K562 (cell line): ENCODE measurements around the gene DLGAP3. TPM values are rescaled to one million over a fixed set of nuclear protein-coding genes. Genes with fewer than 3 reads are reported as not detected.

Experiments
- ATF4 ChIP-seq: fragments of 450-650 bp; formaldehyde crosslinking; IDR thresholded peaks from 2 replicates; pipeline ENCODE4 v1.4.0; 2022; ENCODE audit warnings: mild to moderate bottlenecking, moderate library complexity
- ATF6 ChIP-seq: sonication (generic); formaldehyde crosslinking; IDR thresholded peaks from 2 replicates; pipeline ENCODE4 v1.4.0; 2020; ENCODE audit warnings: mild to moderate bottlenecking, missing genetic modification reagents
- BRD4 ChIP-seq: fragments of 200-600 bp; sonication (generic); IDR thresholded peaks from 2 replicates; pipeline ENCODE4 v1.6.1; 2017; ENCODE audit warnings: inconsistent platforms
- CBX8 ChIP-seq: fragments of 200-600 bp; sonication (generic); IDR thresholded peaks from 2 replicates; pipeline ENCODE4 v1.6.1; 2012; ENCODE audit warnings: borderline replicate concordance, mixed run types, low read depth, mild to moderate bottlenecking, moderate library complexity, mixed read lengths, low read length, control low read depth, inconsistent platforms; ENCODE audit not compliant: poor library complexity, severe bottlenecking; ENCODE audit errors: extremely low read depth
- ERF ChIP-seq: fragments of 450-650 bp; formaldehyde crosslinking; IDR thresholded peaks from 2 replicates; pipeline ENCODE4 v1.4.0; 2020; ENCODE audit warnings: mild to moderate bottlenecking, mixed read lengths
- FOSL1 ChIP-seq: fragments of 200-800 bp; sonication (Bioruptor generic); conservative IDR thresholded peaks from 2 replicates; pipeline ENCODE4 v1.6.1; 2016; ENCODE audit warnings: missing genetic modification characterization, missing compliant biosample characterization
- FOXM1 ChIP-seq, 2 experiments: fragments of 450-650 bp in 1 of 2; sonication (generic) in 1 of 2; formaldehyde crosslinking in 1 of 2; IDR thresholded peaks; 2 replicates each; pipeline versions ENCODE4 v1.6.1 to v1.9.0; 2017 to 2022; ENCODE audit warnings: low read depth in 2 of 2, mild to moderate bottlenecking in 2 of 2, missing genetic modification reagents in 1 of 2, moderate library complexity in 1 of 2
- FUS ChIP-seq: fragments of 200-400 bp; formaldehyde crosslinking; optimal IDR thresholded peaks from 2 replicates; pipeline ENCODE3; 2017; ENCODE audit warnings: low read depth, low read length
- HSF4 ChIP-seq: fragments of 250-450 bp; sonication (Bioruptor Pico); IDR thresholded peaks from 2 replicates; pipeline ENCODE4 v2.1.2; 2022; ENCODE audit warnings: mild to moderate bottlenecking, moderate library complexity, borderline replicate concordance
- IRF2 ChIP-seq: sonication (generic); formaldehyde crosslinking; IDR thresholded peaks from 2 replicates; pipeline ENCODE4 v1.8.1; 2022; ENCODE audit warnings: mild to moderate bottlenecking, missing genetic modification reagents
- KDM4B ChIP-seq, 2 experiments: fragments of 450-650 bp in 1 of 2; sonication (generic) in 1 of 2; IDR thresholded peaks; 2 replicates each; pipeline ENCODE4 v1.6.1; 2016 to 2017; ENCODE audit warnings: borderline replicate concordance in 2 of 2, antibody characterized with exemption in 1 of 2, low read depth in 1 of 2, mild to moderate bottlenecking in 1 of 2
- L3MBTL2 ChIP-seq: fragments of 450-650 bp; IDR thresholded peaks from 2 replicates; pipeline ENCODE4 v1.6.1; 2016; ENCODE audit warnings: mild to moderate bottlenecking, moderate library complexity
- MNT ChIP-seq, 2 experiments: fragments of 450-650 bp; conservative IDR thresholded peaks; 2 replicates each; pipeline ENCODE4 v1.6.1; 2017; ENCODE audit warnings: mild to moderate bottlenecking in 2 of 2, moderate library complexity in 2 of 2
- MTF1 ChIP-seq: fragments of 250-450 bp; sonication (Bioruptor Pico); IDR thresholded peaks from 2 replicates; pipeline ENCODE4 v1.9.0; 2021; ENCODE audit warnings: moderate library complexity, mild to moderate bottlenecking, inconsistent platforms, borderline replicate concordance
- NFIC ChIP-seq: fragments of 450-650 bp; IDR thresholded peaks from 2 replicates; pipeline ENCODE4 v1.6.1; 2017; ENCODE audit warnings: mild to moderate bottlenecking, inconsistent platforms
- NONO ChIP-seq, 2 experiments: fragments of 200-400 bp in 1 of 2; fragments of 450-650 bp in 1 of 2; formaldehyde crosslinking in 1 of 2; IDR thresholded peaks; 2 replicates each; pipeline ENCODE4 v1.6.1; 2017; ENCODE audit warnings: low read depth in 2 of 2, mild to moderate bottlenecking in 2 of 2, moderate library complexity in 2 of 2, low read length in 1 of 2
- POLR3A ChIP-seq: IDR thresholded peaks from 2 replicates; pipeline ENCODE4 v1.6.1; 2011; ENCODE audit warnings: borderline replicate concordance, mild to moderate bottlenecking, moderate library complexity; ENCODE audit not compliant: insufficient read length, insufficient read depth; ENCODE audit errors: extremely low read depth
- SIN3B ChIP-seq: fragments of 450-650 bp; IDR thresholded peaks from 2 replicates; pipeline ENCODE4 v1.6.1; 2017; ENCODE audit warnings: low read depth, mild to moderate bottlenecking, moderate library complexity
- ZC3H8 ChIP-seq: fragments of 450-650 bp; IDR thresholded peaks from 2 replicates; pipeline ENCODE4 v1.6.1; 2017
- ZNF23 ChIP-seq: fragments of 250-450 bp; sonication (Bioruptor Pico); IDR thresholded peaks from 2 replicates; pipeline ENCODE4 v1.4.0; 2020; ENCODE audit warnings: mild to moderate bottlenecking
- ZNF311 ChIP-seq: fragments of 250-450 bp; sonication (Bioruptor Pico); IDR thresholded peaks from 2 replicates; pipeline ENCODE4 v1.4.0; 2020; ENCODE audit warnings: mild to moderate bottlenecking, moderate library complexity
- ZNF445 ChIP-seq: fragments of 250-450 bp; sonication (Bioruptor Pico); IDR thresholded peaks from 2 replicates; pipeline ENCODE4 v1.4.0; 2020; ENCODE audit warnings: low read depth, mild to moderate bottlenecking, moderate library complexity
- ZNF696 ChIP-seq: fragments of 250-450 bp; sonication (Bioruptor Pico); conservative IDR thresholded peaks from 2 replicates; pipeline ENCODE4 v1.4.0; 2020; ENCODE audit warnings: mild to moderate bottlenecking, moderate library complexity
- polyA plus RNA-seq, 8 experiments: library from polyadenylated mRNA; depleted of rRNA in 4 of 8; stranded (reverse) in 5 of 8; unstranded in 3 of 8; fragments of >200 nt; fragmentation: Nextera tagmentation in 2 of 8; fragmentation: Illumina TruSeq in 1 of 8; extraction: Ambion mirVana in 2 of 8; extraction: Trizol in 1 of 8; gene quantifications; 2 replicates each; pipeline versions ENCODE4 v1.2.1 to v1.2.3, GENCODE V29; 2011 to 2014; ENCODE audit warnings: inconsistent platforms in 1 of 8, missing spikeins in 1 of 8
- total RNA-seq, 7 experiments: library from RNA; depleted of rRNA in 6 of 7; stranded (reverse); fragments of >200 nt in 6 of 7; fragmentation: Illumina TruSeq in 2 of 7; extraction: Trizol in 2 of 7; gene quantifications; 2 replicates each; pipeline versions ENCODE4 v1.2.1 to v1.2.3, GENCODE V29; 2011 to 2021; ENCODE audit warnings: low replicate concordance in 1 of 7

Gene DLGAP3
- total and polyA plus RNA-seq, 9 of the 15 experiments (the other 6 are each of a cell fraction or from before 2014, with no cell fraction given): 0.01 to 0.16 (median 0.07) TPM; not detected in 6

DNA sequence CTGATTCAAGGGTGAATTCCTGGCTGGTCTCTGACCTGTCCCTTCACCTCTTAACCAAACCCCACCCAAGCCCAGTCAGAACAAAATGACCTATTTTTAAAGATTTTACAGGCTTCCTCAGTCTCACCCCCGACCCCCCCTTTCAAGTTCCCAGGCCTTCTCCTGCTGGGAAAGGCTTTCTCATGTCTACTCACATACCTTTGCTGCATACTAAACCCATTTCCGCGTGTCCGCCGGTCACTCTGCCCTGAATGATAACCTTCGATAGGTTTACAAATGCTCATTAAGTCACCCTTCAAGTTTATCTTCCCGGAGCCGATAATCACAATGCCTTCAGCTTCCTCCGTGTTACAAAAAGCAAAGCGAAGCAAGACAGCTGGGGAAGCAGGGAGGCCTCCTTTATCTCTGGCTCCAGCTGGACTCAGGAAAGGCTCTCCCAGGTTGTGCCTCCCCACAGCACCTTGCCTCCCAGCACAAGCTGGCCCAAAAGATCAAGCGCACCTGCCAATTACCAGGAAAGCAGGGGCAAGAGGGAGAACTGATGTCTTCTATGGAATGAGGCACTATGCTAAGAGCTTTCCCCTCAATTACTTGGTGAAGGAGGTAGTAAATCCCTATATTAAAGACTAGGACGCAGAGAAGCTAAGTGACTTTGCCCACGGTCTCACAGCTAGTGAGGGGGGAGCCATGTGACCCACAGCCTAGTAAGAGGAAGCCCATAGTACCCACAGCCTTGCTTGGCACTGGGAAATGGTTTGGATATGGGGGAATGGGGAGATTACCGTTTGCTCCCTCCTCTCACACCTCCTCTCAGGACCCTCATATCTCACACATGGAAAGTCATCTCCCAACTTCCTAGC, 85.8 kb downstream of the DLGAP3 start (continued):
- TF ChIP-seq FUS (no peak), NONO (IDR thresholded peaks at IDR 0.05; ENCODE audit: low read depth in 2 of 2, low read length in 1 of 2) (peak in 1 of 2 experiments; percentile 73; a peak in 2 of 4 replicates), ERF (CRISPR knock-in tag) (peak; percentile 42; the same call in 1 of the 2 replicates), IRF2 (CRISPR knock-in tag) (no peak), ZNF311 (CRISPR knock-in tag) (peak; percentile 85), BRD4 (no peak), POLR3A (no peak), ATF4 (CRISPR knock-in tag) (no peak; the same call in 1 of the 2 replicates), ZNF696 (CRISPR knock-in tag) (no peak), MTF1 (CRISPR knock-in tag) (no peak; the same call in 1 of the 2 replicates), ZC3H8 (no peak), ZNF23 (no peak), MNT (conservative IDR thresholded peaks at IDR 0.05) (peak in 1 of 2 experiments; percentile 80; a peak in 3 of 4 replicates), SIN3B (no peak), ATF6 (CRISPR knock-in tag) (0 out of 2 replicates have a peak, but pooled peaks have one; percentile 18), L3MBTL2 (peak; percentile 50), FOXM1 (IDR thresholded peaks at IDR 0.05; ENCODE audit: low read depth) (peak; percentile 93), FOXM1 (CRISPR knock-in tag; IDR thresholded peaks at IDR 0.05; ENCODE audit: low read depth) (no peak), NFIC (peak; percentile 97), HSF4 (peak; percentile 6; the same call in 1 of the 2 replicates), KDM4B (IDR thresholded peaks at IDR 0.05; ENCODE audit: borderline replicate concordance in 2 of 2, low read depth in 1 of 2) (no peak; a peak in 1 of 4 replicates), FOSL1 (peak; percentile 42), ZNF445 (CRISPR knock-in tag) (peak; percentile 73), CBX8 (no peak)
